HS-5 (cell line): ENCODE data around the gene NEK10.

ENCODE experiments used
- DNase-seq: peaks from one replicate; pipeline ENCODE4 v3.0.0-alpha.2; 2012; ENCODE audit warnings: low read depth

NEK10 gene

DNA sequence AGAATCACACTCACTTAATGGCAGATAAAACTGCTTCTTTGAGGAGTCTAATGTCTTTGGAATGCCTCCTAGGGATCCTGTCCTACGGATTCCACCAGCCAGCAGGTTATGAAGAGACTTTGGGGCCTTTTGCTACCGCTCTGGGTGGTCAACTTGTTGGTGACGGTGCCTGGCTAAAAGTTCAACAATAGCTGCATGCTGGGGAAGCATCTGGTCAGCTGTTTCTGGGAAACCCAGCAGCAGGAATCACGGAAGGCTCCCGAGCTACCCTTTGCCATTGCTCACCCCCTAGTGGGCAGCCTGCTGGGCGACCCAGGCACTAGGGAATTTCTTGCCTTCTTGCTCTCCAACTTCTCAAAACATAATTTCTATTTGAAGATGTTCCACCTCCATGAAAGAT, 263.3 kb downstream of the NEK10 start:
- no peak for DNase-seq

GRCh38 chr3:27097182-27097581, 272.0 kb downstream of the NEK10 start:
- DNase-seq, result no peak

DNA sequence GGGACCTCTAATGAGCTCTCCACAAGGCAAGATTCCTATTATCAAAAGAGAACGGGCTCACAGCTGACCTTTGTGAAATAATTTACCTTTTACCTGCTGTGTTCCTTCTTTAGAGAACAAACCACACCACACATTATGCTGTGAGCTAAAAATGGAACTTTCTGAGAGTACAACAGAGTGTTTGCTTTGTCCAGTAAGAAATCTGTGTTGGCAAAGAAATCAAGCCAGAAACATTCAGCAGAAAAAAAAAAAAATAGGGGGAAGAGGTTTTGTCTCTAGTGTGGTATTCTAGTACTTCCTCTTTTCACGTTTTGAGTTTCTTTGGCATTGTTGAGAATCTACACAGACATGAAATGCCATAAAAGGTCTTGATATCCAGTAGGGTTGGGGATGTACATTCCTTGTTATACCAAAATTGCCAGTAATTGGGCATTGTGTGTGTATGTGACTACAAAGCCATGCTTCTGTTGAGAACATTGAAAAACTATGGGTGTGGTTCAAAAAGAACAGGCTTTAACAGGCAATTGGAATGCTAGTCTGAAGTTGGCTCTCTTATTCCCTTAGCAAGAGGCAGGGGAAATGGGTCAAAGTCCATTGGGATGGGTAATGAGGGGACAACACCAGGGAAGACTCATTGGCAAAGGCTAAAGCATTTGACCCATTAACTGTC, 273.5 kb downstream of the NEK10 start:
- no peak for DNase-seq

DNA sequence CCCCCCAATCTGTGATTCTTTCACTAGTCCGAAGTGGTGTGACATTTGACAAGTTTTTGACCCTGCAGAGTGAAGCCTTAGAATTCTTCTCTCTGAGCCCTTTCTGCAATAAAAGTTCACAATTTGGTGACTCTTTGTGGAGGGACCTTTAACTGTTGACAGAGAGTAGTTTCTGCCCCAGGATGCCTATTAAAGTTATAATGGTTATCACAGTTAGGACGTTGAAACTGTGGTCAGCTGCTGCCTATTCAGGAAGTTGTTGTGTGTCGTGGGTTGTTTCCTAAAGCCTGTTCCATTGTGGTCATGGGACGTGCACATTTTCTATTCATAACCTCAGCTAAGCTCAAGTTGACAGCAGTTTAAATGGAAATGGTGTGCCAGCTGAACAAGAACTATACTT, 274.5 kb downstream of the NEK10 start:
- no peak for DNase-seq

- no peak for DNase-seq
Measured at GRCh38 chr3:27093771-27094170, 275.4 kb downstream of the NEK10 start.

GRCh38 chr3:27090275-27091041, 278.7 kb downstream of the NEK10 start:
- no peak for DNase-seq

- DNase-seq, result no peak
Measured at GRCh38 chr3:27089645-27090044, 279.5 kb downstream of the NEK10 start.

GRCh38 chr3:27089068-27089467, 280.1 kb downstream of the NEK10 start:
- DNase-seq, result no peak

- DNase-seq, result no peak
Measured at GRCh38 chr3:27085829-27086730, 283.1 kb downstream of the NEK10 start.

GRCh38 chr3:27081992-27082607, 287.1 kb downstream of the NEK10 start:
- DNase-seq, result no peak

GRCh38 chr3:27081566-27081965, 287.6 kb downstream of the NEK10 start:
- DNase-seq, result no peak

- DNase-seq, result no peak
Measured at GRCh38 chr3:27080258-27080525, 289.0 kb downstream of the NEK10 start.

DNA sequence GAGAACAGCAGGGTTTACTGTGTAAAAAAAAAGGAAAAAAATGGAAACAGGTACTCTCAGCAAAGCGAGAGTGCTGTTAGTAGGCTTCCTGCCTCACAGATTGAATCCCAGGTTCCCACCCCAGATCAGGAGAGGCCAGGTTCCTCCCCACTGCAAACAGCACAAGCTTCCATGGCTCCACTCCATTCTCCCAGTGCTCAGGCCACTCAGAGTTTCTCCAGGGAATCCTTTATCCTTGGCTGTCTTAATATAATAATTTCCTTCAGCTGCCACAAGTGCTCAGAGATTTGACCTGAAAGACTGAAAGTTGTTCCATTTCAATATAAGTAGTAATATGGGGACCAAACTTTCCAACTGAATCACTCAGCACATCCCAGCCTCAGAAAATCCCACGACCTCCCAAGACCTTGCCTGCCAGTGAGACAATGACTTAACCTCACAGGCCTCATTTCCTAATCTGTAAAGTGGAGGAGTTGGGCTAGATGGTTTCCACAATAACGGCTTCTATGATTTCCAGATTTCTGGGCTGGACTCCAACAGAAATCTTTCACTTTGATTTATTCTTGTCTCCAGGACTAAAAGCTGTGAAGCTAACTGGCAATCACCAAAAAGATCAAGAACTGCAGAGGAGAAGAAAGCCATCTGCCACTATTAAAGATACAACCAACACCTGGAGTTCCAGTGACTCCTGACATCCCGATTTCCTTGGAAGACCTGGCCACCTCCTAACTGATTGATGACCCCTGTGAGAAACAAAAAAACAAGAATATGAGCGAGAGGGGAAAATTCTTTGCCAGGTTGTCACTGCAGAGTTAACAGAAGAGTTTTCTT, 289.5 kb downstream of the NEK10 start:
- no peak for DNase-seq

GRCh38 chr3:27078246-27078913, 290.8 kb downstream of the NEK10 start:
- DNase-seq, result no peak

DNA sequence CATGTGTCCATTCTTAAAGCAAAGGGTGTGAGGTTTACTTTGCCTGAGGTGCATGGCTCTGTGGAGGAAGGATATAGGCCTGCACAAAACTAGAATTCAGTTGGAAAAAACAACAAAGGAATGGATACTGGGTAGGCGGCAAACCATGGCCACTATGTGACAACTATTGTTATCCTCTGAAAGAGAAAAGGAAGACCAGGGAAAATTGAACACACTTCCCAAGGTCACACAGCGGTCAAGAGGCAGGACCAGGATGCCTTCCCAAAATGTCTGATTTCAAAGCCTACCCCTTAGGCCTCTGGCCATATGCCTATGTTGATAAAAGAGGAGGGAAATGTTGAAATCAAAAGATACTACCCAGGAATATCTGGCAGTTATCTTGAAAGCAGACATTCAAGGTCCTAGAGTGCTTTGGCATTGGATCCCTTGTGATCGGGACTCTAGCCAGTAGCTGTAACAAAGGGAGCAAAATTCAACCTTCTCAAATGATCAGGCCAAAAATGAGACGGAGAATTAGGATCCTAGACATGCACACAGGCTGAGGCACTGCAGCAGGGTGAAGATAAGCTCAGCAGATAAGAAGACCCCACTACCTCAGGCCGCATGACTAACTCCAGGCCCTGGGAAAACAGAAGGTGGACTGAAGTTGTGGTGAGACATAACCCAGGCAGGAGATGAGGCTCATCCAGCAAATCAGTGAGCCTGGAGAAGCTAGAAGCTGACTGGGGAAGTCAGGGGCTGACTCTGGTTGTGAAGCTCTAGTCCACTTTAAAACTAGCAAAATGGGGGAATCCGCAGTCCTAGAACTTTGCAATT, 292.2 kb downstream of the NEK10 start:
- DNase-seq, result no peak

DNA sequence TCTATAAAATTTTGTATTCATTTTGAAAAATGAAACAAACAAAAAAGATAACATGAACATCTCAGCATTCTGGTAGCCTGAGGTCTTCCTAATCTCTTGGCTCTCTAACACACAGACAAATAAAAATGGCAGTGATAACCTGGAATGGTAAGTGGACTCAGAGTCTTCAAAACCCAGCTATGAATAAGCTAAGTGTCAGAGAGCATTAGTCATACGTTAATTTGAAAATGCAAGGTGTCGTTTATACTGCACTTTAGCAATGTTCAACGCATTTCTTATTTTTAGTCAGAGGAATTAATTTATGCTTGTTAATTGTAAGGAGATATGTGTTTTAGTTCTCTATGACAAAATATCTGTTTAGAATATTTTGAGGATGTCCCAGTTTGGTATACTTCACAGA, 294.3 kb downstream of the NEK10 start:
- DNase-seq, result no peak

GRCh38 chr3:27073912-27074311, 295.3 kb downstream of the NEK10 start:
- DNase-seq, result no peak

DNA sequence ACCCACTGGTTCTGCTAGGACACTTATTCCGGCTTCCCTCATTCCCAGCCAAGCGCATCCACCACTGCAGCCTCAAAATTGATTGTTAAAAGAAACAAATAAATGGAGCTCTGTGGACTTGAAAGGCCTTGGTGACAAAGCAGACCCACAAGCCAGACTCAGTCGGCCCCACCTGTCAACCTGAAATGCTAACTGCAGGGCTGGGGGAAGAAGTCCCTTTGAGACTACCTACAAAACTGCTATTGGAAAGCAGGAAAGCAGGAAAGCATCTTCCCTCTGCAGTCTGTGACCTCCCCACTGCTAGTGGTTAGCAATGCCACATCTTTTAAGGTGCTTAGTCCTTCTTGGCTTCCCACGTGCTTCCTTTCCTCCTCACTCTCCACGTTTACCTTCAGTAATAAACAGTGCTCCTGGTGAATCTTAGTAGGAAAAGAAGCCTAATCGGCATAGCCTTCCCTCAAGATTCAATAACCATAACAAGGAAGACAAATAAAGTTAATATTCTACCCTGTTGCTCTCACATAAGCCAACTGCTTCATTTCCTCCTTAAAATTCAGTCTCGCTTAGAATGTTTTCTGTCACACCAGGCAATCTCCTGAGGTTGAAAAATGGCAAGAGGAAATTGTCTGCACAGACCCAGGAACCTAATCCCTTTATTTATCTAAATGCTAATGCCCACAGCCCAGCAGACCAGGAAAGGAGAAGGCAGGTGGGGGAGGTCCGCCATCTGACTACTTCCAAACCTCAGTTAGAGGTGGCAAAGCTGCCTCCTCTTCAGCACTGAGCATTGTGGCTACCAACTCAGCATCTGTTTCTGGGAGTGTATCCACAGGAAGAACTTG, 296.2 kb downstream of the NEK10 start:
- DNase-seq, result no peak

DNA sequence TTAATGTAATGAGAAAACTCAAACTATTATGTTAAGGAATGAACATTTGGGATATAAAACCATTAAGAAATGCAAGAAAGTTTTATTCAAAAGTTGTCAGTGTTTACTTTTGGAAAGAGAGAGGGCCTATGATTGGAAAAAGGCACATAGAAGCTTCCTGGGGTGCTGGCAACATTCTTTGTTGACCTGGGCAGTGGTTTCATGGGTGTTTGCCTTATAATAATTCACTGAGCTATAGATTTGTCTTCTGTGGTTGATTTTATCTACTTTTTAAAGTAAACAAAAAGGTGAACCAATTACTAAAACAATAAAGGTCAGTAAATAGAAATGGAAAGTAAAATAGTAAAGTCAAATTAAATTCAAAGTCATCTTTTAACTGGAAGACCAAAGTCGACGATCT, 308.8 kb downstream of the NEK10 start:
- DNase-seq, result no peak
